Colon (tissue), 2 donors: ENCODE results near the gene SLC12A6.
"Not testable (repeated sequence)": the region's sequence is repeated elsewhere in the genome, so short reads cannot be mapped to it uniquely, and the experiment has no call there.

Experiments
- FAIRE-seq: peaks from 2 replicates; lab custom pipeline; 2012; peaks lifted over from hg19 to GRCh38; lab: Jason Lieb, UNC
- donor health status: control.
- donor health status: control.

Gene SLC12A6

DNA sequence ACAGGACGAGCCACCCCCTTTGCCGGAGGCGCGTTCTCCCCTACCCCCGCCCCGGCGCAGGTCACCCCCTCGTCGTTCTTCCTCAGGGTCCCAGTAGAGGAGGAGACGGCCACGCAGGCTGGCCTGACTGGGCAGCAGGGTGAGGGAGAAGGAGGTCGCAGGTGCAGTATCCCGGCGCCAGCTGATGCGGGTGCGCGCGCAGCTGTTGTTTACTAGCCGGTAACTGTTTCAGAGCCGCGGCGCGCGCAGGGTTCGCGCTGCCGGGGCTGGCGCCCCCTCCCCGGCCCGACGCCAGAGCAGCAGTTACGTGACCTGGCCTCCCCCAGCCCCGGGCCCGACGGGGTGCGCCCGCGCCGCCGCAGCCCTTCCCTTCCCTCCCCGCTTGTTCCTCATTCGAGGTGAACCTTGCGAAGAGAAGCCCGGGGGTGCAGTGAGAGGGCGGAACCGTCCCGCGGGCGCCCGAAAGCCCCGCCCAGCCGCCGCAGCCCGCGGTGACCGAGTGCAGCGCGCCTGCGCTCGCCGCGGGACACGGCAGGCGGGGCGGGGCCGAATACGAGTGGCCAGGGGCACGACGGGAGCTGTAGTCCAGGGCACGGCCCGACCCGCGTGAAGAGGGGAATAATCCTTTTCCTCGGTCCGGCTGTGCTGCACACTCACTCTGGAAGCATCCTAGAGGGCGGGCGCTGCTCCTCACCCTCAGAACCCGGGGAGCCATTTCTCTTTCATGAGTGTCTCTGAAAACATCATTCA is at the start of gene SLC12A6:
SLC12A6 (minus strand) TSS at position 225 of the 750 bp plus-strand sequence. CDS start 1,101 bp downstream, outside the sequence.
- no peak for FAIRE-seq

DNA sequence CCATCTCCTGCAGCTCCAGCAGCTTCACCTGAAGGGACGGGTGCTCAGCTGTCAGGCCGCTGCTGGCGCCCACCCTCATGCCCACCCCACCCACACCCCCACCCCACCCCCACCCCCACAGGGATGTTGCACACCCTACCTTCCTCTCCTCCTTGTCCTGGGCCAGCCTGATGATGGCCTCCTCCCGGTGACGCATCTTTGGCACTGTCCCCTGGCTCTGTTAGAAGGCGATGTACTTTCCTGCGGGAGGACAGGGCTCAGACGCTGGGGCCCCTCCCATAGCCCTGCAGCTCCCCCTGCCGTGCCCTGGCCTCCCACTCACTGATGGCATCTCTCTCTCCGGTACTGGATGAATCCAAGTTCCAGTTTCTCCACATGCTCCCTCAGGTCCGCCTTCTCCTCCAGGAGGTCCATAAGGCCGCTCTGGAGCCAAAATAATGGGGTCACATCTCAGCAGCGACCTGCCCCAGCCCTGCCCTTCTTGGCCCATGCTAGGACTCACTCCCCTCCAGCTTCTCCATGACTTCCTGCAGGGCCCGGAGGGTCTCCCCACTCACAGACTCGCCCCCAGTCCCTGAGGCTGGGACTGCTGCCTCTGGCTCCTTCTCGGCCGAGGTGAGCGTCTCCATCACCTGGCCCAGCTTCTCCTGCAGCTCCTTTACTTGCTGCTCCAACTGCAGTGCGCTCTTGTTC is 44.4 kb upstream of the SLC12A6 start:
- FAIRE-seq: not testable (repeated sequence)

DNA sequence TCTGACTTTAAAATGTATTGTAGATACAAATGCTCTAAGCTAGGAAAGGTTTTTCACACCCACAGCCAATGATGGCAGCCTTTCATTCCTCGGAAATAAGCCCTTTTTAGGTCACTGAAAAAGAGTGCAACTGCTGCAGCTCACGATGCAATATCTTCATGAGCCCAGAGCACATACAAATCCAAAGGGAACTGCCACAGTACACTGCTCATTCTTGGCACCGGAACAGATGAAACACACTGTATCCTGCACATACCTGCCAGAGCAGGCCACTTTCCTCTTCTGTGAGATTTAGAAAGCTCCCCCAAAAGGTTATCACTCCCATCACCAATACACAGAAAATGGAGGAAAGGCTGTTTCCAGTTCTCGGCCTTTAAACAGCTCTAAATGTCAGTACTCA is 42.9 kb upstream of the SLC12A6 start:
- FAIRE-seq: not testable (repeated sequence)

DNA sequence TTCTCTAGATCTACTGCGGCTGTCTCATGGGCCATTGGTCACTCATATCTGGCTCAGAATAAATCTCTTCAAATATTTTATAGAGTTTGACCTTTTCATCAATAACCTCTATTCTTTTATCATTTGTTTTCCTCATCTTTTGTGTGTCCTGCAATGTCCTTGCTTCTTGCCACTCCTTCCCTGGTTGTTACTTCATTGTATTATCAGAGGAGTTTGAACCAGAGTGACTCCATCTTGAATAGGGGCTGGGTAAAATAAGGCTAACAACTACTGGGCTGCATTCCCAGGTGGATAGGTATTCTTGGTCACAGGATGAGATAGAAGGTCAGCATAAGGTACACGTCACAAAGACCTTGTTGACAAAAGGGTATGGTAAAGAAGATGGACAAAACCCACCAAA is 39.3 kb upstream of the SLC12A6 start:
- FAIRE-seq: no peak

DNA sequence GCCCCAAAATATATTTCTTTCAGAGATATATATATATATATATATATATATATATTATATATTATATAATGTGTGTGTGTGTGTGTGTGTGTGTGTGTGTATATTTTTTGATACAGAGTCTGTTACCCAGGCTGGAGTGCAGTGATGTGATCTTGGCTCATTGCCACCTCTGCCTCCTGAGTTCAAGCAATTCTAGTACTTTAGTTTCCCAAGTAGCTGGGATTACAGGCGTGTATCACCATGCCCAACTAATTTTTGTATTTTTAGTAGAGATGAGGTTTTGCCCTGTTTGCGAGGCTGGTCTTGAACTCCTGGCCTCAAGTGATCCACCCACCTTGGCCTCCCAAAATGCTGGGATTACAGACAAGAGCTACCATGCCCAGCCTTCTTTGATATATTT is 38.0 kb upstream of the SLC12A6 start:
- FAIRE-seq: not testable (repeated sequence)

DNA sequence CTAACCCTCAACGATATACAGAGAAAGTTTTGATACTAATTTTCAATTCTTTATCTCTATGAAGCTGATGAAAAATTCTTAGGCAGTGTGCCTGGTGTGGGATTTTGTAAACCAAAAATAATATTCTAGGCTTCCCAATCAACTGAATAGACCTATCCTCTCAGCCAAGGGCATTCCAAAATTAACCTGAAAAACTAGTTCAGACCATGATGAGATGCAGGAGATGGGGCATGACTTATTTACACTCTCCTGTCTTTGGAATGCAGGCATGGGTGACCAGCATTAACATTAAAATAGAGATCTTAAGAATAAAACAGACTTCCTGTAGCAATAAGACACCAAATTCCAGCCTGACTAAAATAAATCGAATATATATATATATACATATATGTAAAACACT is 37.2 kb upstream of the SLC12A6 start:
- no peak for FAIRE-seq

DNA sequence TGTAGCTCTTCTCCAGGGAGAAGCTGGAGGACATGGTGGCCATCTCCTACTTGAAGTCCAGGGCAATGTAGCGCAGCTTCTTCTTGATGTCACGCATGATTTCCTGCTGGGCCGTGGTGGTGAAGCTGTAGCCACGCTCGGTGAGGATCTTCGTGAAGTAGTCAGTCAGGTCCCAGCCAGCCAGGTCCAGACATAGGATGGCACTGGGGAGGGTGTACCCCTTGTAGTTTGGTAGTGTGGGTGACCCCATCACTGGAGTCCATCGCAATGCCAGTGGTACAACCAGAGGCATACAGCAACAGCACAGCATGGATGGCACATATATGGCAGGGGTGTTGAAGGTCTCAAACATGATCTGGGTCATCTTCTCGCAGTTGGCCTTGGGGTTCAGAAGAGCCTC is 36.4 kb upstream of the SLC12A6 start:
- no peak for FAIRE-seq

DNA sequence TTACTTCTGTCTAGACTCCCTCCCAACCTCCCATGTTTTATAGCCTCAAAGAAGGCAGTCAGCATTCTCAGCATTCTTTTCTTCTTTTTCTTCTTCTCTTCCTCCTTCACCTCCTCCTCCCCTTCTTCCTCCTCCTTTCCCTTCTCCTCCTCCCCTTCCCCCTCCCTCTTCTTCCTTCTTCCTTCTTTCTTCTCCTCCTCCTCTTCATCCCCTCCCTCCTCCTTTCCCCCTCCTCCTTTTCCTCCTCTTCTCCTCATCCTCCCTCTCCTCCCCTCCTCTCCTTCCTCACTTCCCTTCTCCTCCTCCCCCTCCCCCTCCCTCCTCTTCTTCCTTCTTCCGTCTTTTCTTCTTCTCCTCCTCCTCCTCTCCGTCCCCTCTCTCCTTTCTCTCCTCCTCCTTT is 33.1 kb upstream of the SLC12A6 start:
- no peak for FAIRE-seq

DNA sequence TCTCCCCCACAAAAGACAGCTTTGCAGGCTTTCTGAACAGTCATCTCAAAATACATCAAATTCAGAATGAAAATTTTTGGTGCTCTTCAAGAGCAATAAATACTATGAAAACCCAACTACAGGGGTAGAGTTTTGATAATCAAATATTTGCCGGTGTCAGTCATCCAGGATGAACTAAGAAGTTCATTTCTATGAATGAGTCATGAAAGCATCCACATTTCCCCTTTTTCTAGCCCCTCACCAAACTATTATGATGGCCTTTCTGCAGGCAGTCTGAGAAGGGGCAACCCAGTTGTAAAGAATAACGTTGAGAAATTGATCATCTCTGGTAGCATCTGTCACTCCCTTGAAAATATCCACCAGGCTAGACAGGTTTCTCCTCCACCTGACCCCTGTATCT is 32.5 kb upstream of the SLC12A6 start:
- no peak for FAIRE-seq

DNA sequence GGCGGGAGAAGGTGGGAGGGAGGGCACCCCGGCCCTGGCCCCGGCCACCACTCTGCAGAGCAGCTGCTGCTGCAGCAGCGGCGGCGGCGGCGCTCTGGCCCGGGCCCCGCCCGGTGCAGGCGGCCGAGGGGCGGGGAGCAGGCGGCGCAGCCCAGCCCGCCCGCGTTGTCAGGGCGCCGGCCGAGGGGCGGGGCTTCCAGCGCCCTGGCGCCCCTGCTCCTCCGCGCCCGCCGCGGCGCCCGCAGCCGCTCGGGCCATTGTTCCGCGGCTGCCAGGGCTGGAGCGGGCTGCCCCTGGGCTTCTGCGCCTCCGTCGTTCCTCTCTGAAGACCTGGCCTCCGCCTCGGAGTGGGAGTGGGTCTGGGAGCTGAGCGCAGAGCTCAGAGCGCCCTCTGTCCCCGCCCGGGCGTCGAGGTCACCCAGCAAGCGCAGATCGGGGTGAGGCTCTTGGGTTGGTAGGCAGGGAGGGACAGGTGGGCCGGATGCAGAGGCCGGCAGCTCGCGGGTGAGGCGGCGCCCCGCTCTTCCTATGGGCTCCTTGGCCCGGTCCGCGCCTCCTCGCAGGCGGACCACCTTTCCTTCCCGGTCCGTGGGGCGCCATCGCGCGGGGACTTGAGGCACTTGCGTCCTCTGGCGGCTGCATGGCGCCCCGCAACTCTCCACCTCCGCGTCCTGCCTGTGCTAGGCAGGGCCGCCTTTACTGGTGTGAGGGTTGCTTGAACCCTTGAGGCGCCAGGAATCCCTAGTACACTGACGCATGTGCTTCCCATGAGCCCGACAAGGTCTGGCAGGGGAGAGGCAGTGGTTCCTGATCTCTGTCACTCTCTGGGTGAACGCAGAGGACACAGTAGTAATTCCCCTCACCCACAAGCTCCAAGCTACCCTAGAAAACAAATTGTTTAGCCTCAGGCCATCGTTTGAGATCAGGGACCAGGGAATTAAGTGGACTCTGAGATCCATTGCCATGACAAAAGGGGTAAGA is 29.8 kb upstream of the SLC12A6 start, which contains the start of gene LPCAT4:
LPCAT4 (minus strand) TSS at position 96 of the 981 bp plus-strand sequence. CDS start 96 bp downstream, outside the sequence.
- no peak for FAIRE-seq

DNA sequence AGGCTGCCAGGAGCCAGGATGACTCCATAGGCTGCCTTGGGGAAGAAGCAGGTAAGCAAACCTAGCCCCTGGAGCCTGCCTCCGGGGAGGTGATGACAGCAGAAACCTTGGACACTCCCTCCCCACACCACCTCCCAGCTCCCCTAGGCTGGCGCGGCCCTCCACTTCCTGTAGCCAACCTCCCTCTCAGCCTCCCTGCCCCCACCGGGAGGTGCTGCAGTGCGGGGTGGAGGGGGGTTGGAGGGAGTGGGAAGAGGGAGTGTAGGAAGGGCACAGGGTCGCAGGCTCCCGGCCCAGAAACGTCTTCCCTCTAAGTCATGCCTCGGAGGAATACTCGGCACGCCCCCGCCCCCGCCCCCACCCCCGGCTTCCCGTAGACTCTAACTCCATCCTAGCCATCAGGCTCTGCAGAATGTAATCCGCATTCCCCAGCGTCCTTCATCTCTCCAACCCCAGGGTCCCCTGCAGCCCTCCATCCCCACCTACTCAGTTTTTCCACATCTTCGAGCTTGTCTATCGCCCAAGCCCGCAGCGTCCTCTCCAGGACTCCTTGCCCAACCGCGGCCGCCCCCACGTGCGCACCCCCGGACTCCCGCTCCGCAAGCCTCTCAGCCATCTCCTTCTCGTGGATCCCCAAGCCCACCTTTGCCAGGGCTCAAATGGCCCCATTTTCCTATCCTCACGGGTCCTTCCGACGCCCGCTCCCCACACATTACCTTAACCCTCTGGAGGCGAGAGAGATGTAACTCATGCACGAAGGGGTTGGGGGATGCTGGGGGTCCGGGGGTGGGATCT is 28.9 kb upstream of the SLC12A6 start:
- no peak for FAIRE-seq

DNA sequence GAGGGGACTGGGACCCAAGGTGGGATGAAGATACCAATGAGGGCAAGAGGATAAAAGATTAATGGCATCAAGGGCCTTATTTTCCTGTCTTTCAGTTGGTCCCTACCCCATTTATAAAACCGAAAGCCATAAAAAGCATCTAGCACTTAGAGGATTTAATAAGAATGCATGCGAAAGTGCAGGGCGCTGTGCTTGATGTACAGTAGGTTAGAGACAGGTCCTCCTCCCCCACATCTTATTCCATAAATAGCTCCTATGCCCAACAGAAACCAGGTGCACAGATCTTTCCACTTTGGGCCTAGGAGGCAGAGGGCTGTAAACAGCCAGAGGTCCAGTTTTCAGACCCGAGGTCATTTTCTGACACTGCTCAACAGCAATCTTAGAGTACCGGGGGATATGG is 28.3 kb upstream of the SLC12A6 start:
- FAIRE-seq: no peak

DNA sequence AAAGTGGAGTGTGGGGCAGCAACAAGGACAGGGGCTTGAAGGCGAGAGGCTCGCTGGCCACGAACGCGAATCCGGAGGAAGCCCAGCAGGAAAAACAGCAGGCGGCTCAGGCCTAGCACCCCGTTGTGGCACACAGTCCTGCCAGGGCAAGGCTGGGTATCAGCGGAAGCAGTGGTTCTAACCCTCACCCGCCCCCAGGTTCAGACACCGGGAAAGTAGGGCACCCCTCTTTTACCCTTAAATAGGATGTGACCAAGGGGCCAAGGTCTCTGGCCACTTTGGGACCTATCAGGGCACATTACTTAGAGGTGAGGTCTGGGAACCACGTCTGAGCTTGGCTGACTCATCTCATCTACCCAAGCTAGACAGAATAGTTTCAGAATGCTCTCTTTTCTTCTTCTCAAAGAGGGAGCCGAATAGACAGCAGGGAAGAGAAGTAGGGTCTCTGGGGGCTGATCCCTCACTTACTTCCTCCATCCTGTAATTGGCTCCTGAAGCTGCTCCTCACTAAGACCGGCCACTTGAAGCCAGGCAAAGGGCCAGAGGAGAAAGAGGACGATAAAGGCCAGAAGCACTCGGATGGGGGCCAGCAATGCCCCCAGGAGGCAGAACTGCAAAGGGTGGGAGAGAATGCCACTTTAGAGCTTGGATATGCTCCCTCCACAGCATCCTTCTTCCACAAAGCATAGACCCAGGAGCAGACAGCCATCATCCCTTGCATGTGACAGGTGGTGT is 27.7 kb upstream of the SLC12A6 start:
- no peak for FAIRE-seq

DNA sequence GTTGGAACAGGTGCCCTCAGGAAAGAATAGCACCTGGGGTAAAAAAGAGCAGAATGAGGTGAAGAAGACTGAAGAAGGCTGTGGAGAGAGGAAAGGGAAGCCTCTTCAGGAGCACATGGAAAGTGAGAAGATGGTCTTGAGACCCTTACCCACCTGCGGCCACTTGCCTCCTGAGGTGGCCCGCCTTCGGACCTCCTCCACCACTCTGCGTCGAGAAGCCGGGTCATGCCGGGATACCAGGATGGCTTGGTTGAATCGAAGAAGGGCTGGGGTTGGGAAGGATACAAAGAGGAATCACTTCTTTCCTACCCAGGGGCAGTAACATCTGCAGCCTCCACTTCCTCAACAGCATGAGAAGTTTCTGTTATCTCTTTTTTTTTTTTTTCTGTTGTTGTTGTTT is 26.5 kb upstream of the SLC12A6 start:
- FAIRE-seq: no peak

DNA sequence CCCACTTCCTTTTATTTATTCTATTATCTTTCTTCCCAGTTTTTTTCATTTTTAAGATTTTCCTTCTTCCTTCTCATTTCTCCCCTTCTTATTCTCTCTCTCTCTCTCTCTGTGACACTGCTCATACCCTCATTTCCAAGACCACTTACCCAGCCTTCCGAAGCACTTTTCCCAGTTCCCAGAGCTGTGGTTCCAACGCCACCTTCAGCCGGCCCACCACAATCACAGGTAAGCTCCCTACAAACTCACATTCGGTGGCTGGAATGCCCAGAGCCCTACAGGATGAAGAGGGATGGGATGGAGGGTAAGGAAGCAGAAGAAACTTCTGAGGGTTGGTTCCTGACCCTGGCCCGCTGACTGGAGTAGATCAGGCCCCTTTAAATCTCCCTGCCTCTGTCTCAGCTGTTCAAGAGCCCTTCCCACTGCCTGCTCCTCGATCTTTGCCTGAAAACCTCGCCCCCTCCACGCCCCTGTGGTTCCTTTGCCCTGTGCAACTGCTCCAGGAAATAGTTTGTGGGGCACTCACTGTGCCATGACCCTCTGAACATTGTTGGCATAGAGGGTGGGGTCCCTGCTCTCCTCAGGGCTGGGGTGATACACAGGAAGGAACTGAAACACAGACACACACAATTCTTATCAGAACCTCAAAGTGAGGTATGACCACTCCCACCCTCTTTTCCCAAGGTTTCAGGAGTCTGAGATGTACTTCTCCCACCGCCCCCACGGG is 24.6 kb upstream of the SLC12A6 start:
- no peak for FAIRE-seq

DNA sequence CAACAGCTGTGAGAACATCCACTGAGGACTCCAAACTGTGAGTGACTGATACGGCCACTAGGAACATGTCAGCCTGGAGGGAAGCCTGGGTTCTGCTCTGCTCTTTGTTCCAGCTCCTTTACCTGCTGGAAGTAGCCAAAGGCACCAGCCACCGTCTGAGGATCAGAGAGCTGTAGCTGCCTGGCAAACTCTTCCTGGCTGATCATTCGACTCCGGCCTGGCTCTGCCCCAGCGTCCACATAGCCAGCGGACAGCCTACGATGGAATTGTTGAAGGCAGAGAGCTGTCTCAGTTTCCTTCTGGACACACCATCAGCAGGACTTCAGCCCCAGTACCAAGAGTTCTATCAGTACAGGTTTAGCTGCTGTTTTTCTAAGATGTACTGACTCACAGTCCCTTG is 23.7 kb upstream of the SLC12A6 start:
- FAIRE-seq: no peak

DNA sequence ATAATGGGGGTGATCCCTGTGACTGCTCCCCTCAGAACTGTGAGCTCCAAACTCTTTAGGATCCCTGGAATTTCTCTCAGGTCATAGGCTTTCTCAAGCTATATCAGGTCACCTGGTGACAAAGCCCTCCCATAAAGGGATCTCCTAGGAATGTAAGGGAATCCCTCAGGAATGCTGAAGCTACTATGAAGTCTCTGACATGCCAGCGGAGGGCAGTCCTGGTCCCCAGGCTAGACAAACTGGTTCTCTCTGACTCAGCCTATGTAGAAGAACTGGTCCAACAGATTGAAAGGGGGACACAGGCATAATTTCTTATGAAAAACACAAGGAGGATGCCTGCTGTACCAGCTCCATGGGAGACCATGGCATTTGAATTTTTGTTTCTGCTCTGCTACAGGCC is 22.7 kb upstream of the SLC12A6 start:
- no peak for FAIRE-seq

DNA sequence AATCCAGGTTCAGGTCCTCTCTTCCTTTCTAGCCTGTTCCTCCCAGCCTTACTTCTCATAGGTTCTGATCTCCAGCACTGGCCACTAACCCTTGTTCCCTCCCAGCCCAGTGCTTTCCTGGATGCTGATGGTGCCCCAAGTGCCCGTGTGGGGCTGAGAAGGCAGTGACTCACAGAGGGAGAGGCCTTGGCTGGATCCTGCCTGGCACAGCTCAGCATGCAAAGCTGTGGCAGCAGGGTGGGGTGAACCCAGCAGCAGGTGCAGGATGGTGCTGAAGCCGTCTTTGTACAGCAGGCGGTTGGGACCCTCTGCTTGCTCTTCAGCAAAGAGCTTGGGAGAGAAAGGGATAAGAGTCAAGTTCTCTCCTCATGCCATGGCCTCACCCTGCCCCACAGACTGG is 21.8 kb upstream of the SLC12A6 start:
- FAIRE-seq: no peak

DNA sequence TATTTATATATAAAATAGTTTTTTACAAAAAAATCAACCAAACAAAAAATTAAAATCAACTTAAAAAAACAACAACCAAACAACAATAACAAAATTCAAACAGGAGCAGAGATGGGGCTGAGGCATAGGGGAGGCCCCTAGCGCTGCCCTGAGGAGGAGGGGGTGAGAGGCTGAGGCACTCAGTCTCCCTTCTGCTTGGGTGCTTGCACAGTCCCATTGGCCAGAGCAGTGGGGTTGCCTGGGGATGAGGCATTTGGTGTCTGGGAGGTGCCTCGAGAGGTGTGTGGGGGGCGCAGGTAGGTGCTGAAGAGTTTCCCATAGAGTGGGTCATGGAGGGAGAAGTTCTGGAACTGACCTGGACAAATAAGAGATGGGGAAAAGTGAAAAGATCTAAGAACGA is 21.4 kb upstream of the SLC12A6 start:
- no peak for FAIRE-seq

DNA sequence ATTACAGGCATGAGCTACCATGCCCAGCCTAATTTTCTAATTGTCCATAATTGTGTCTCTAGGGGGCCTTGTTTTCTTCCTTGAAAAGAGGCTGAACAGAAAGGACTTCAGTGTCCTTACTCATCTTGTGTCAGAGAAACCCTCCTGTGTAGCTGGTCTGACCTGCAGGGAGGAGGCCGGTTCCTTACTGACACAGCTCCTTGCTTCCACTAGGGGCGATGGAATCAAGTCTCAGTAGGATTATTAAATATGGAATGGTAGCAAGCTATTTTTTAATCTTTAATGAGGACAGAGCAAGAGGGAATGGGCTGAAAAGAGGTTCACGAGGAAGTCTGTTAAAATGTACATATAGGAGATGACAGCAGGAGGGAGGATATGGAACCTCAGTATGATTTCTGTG is 20.8 kb upstream of the SLC12A6 start:
- FAIRE-seq: no peak
